ENCODE measurements around the gene PLA2G4E. TPM values are rescaled to one million over a fixed set of nuclear protein-coding genes. Genes with fewer than 3 reads are reported as not detected.

The PLA2G4E gene
- total RNA-seq, 1 donor, result not detected

DNA sequence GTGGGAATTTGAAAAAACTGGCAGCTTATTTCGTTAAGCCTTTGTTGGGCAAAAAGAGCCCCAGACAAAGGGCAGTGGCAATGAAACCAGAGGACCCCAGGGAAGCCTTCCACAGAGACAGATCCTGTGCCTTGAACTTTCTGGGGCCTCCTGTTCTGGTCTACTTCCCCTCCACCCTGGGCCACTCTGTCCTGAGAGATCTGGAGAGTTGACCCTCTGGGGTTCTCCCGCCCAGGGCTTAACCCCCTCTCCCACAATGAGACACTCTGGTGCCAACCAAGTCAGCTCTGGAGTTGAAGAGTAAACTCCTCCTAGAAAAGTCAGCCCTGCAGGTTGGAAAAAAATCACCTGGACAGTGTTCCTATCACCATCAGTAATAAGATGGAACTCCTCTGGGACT lies 69.3 kb downstream of the PLA2G4E start:
- no peak for DNase-seq (ENCODE audit: low read depth)
- no peak overlapping the region for H3K4me3 ChIP-seq (ENCODE audit: low read depth, low read length)
- TF ChIP-seq, protein P1, sequence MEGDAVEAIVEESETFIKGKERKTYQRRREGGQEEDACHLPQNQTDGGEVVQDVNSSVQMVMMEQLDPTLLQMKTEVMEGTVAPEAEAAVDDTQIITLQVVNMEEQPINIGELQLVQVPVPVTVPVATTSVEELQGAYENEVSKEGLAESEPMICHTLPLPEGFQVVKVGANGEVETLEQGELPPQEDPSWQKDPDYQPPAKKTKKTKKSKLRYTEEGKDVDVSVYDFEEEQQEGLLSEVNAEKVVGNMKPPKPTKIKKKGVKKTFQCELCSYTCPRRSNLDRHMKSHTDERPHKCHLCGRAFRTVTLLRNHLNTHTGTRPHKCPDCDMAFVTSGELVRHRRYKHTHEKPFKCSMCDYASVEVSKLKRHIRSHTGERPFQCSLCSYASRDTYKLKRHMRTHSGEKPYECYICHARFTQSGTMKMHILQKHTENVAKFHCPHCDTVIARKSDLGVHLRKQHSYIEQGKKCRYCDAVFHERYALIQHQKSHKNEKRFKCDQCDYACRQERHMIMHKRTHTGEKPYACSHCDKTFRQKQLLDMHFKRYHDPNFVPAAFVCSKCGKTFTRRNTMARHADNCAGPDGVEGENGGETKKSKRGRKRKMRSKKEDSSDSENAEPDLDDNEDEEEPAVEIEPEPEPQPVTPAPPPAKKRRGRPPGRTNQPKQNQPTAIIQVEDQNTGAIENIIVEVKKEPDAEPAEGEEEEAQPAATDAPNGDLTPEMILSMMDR (IDR thresholded peaks at IDR 0.05; ENCODE audit: insufficient read depth, low read depth, low read length), result no peak

GRCh38 chr15:41950489-41950888 lies 70.4 kb downstream of the PLA2G4E start:
- TF ChIP-seq, protein P1 (IDR thresholded peaks at IDR 0.05; ENCODE audit: insufficient read depth, low read depth, low read length), result no peak
- peak; percentile 63 for DNase-seq (ENCODE audit: low read depth)
- no peak overlapping the region for H3K4me3 ChIP-seq (ENCODE audit: low read depth, low read length)

DNA sequence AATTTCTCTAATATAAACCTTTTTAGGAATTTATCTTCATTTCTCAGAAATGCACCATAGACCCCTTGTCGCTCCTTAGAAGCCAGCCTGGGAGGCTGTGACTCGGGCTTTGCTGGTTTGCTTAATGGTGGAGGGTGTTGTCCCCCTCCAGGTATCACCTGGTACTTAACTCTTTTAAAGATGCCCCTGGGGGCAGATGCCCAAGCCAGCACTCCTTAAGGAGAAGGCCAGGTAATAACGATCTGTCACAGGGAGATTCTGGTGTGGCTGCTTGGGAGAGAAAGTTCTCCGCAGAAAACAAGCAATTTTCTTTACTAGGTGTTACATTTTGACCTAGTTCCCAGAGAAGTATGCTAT lies 70.7 kb downstream of the PLA2G4E start:
- TF ChIP-seq, protein P1 (IDR thresholded peaks at IDR 0.05; ENCODE audit: insufficient read depth, low read depth, low read length), result no peak
- no peak overlapping the region for H3K4me3 ChIP-seq (ENCODE audit: low read depth, low read length)
- no peak for DNase-seq (ENCODE audit: low read depth)

DNA sequence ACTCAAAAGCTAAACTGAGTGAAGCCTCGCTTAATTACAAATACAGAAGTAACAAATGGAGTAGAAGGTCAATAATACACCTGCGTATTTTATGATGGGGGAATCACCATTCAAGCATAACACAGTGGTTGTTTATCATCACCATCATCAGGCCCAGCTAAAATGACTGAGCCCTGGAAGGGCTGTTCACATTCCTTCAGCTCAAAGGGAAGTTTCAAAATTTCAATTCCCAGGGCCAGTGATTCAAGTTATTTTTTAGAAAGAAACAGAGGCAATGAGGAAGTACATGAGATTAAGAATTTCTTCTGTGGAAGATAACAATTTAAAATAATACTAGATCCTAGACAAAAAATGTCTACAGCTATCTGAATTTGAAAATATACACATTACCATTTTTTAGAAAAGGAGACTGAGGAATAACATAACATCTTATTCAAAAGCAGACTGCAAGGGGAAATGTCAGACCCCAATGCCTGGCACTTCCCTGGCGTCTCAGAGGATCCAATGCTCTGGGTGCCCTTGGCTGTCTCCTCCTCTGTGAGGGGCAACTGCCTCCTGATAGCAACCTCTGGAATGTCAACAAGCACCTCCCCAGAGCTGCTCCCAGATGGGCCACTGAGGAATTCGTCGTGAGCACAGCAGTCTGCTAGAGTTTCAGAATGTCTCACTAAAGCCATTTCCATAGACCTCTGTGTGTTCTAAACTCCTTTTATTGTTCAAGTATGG lies 71.3 kb downstream of the PLA2G4E start:
- H3K4me3 ChIP-seq (ENCODE audit: low read depth, low read length), result no peak overlapping the region
- TF ChIP-seq, protein P1 (IDR thresholded peaks at IDR 0.05; ENCODE audit: insufficient read depth, low read depth, low read length), result no peak
- no peak for DNase-seq (ENCODE audit: low read depth)

DNA sequence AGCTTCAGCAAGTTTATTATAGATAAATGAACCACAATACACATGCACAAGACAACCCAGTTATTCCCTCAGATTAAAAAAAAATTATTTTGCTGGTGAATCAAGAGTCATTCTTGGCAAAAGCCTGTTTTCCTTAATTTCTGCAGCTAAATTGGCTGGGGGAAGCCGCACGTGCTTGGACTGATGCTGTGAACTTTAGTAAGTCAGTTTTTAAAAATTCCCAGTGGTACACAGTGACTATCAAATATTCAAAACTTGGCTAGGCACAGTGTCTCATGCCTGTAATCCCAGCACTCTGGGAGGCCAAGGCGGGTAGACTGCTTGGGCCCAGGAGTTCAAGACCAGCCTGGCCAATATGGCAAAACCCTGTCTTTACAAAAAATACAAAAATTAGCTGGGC lies 72.4 kb downstream of the PLA2G4E start:
- TF ChIP-seq, protein P1 (IDR thresholded peaks at IDR 0.05; ENCODE audit: insufficient read depth, low read depth, low read length), result no peak
- DNase-seq (ENCODE audit: low read depth), result no peak
- H3K4me3 ChIP-seq (ENCODE audit: low read depth, low read length), result no peak overlapping the region

DNA sequence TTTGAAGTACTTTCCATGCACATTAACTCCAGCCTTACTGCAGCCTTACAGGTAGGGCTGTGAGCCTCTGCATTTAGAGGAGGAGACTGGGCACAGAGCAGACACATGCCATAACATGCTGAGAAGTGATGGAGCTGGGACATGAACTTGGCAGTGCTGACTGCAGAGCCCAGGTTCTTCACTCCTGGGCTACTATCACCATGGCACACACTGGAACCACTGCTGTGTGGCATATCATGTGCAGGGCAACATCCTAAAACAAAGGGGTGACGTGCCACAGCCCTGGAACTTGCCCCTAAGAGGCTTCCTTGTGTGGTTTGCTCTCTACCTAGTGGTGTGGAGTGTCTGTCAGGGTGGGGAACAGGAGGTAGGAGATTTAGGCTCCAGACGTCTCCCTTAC lies 73.9 kb downstream of the PLA2G4E start:
- TF ChIP-seq, protein P1 (IDR thresholded peaks at IDR 0.05; ENCODE audit: insufficient read depth, low read depth, low read length), result no peak
- no peak for DNase-seq (ENCODE audit: low read depth)
- no peak overlapping the region for H3K4me3 ChIP-seq (ENCODE audit: low read depth, low read length)

DNA sequence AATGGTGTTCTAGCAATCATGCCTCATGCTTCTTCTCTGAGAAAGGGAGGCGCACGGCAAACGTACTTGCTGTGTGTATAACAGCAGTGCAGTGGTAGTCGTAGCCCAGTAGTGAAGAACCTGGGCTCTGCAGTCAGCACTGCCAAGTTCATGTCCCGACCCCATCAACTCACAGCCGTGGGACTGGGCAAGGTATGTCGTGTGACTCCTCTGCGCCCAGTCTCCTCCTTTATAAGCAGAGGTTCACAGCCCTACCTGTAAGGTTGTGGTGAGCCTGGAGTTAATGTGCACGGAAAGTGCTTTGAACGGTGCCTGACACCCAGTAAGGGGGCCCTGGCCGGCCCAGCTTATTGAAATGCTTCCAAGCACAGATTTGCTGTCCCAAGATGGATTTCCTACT lies 75.1 kb downstream of the PLA2G4E start:
- DNase-seq (ENCODE audit: low read depth), result no peak
- TF ChIP-seq, protein P1 (IDR thresholded peaks at IDR 0.05; ENCODE audit: insufficient read depth, low read depth, low read length), result no peak

More for the DNA sequence above, 75.1 kb downstream of the PLA2G4E start:
- H3K4me3 ChIP-seq (ENCODE audit: low read depth, low read length), result no peak overlapping the region

All from fibroblast of villous mesenchyme (primary cell).